BE2C (cell line): ENCODE measurements around the gene PLK2.

ENCODE experiments used
- DNase-seq: peaks from one replicate; pipeline ENCODE4 v3.0.0-alpha.2; 2020
- H3K27me3 ChIP-seq: fragments of 250-450 bp; sonication (Bioruptor Pico); 2 replicates; pipeline ENCODE4 v1.5.1; 2020; ENCODE audit warnings: mild to moderate bottlenecking
- H3K36me3 ChIP-seq: fragments of 250-450 bp; sonication (Bioruptor Pico); 2 replicates; pipeline ENCODE4 v1.5.1; 2020; ENCODE audit warnings: mild to moderate bottlenecking
- H3K4me1 ChIP-seq: fragments of 250-450 bp; sonication (Bioruptor Pico); 2 replicates; pipeline ENCODE4 v1.5.1; 2020
- H3K4me3 ChIP-seq: 2 replicates; pipeline ENCODE4 v1.5.1; 2011; ENCODE audit warnings: low read depth, low read length
- H3K9me3 ChIP-seq: fragments of 250-450 bp; sonication (Bioruptor Pico); 2 replicates; pipeline ENCODE4 v1.5.1; 2020
- CTCF ChIP-seq: IDR thresholded peaks from 2 replicates; pipeline ENCODE4 v1.5.1; 2012; ENCODE audit warnings: mild to moderate bottlenecking, low read depth, low read length

PLK2 gene

GRCh38 chr5:58410441-58410840 lies 49.4 kb downstream of the PLK2 start:
- H3K4me3 ChIP-seq = no peak overlapping the region
- H3K27me3 ChIP-seq = no peaks in the 10 kb centered on the region
- no peaks in the 10 kb centered on the region for H3K36me3 ChIP-seq
- TF ChIP-seq CTCF = no peak
- no peak for DNase-seq
- H3K4me1 ChIP-seq = no peaks in the 10 kb centered on the region
- H3K9me3 ChIP-seq = no peaks in the 10 kb centered on the region

GRCh38 chr5:58407042-58407719 lies 52.7 kb downstream of the PLK2 start:
- H3K4me1 ChIP-seq = no peaks in the 10 kb centered on the region
- no peak for DNase-seq
- no peaks in the 10 kb centered on the region for H3K27me3 ChIP-seq
- no peak for TF ChIP-seq CTCF
- H3K9me3 ChIP-seq = no peaks in the 10 kb centered on the region
- H3K36me3 ChIP-seq = no peaks in the 10 kb centered on the region
- H3K4me3 ChIP-seq = no peak overlapping the region

- no peaks in the 10 kb centered on the region for H3K4me1 ChIP-seq
- no peak overlapping the region for H3K4me3 ChIP-seq
- TF ChIP-seq CTCF = no peak
- no peak for DNase-seq
- H3K36me3 ChIP-seq = no peaks in the 10 kb centered on the region
- H3K27me3 ChIP-seq = no peaks in the 10 kb centered on the region
- no peaks in the 10 kb centered on the region for H3K9me3 ChIP-seq
Observed at GRCh38 chr5:58406394-58406793, 53.5 kb downstream of the PLK2 start.

- DNase-seq = no peak
- H3K36me3 ChIP-seq = no peaks in the 10 kb centered on the region
- H3K9me3 ChIP-seq = no peaks in the 10 kb centered on the region
- no peak for TF ChIP-seq CTCF
- H3K27me3 ChIP-seq = no peaks in the 10 kb centered on the region
- no peak overlapping the region for H3K4me3 ChIP-seq
- no peaks in the 10 kb centered on the region for H3K4me1 ChIP-seq
Observed at GRCh38 chr5:58405175-58405574, 54.7 kb downstream of the PLK2 start.

GRCh38 chr5:58404734-58405133 lies 55.2 kb downstream of the PLK2 start:
- no peaks in the 10 kb centered on the region for H3K4me1 ChIP-seq
- H3K27me3 ChIP-seq = no peaks in the 10 kb centered on the region
- DNase-seq = no peak
- H3K9me3 ChIP-seq = no peaks in the 10 kb centered on the region
- H3K4me3 ChIP-seq = no peak overlapping the region
- no peaks in the 10 kb centered on the region for H3K36me3 ChIP-seq
- no peak for TF ChIP-seq CTCF
